Measurements from ENCODE around the gene CERK.

- TF ChIP-seq CTCF (IDR thresholded peaks at IDR 0.05) (no peak), POLR2A (IDR thresholded peaks at IDR 0.05) (no peak)
Observed at GRCh38 chr22:46779023-46779422, 41.0 kb upstream of the CERK start.

Measured in heart left ventricle (tissue), 13 donors.